SK-N-SH (cell line): ENCODE data around the gene AKT1S1. TPM values are rescaled to one million over a fixed set of nuclear protein-coding genes. Genes with fewer than 3 reads are reported as not detected.

ENCODE experiments used
- CTCF ChIA-PET: fragments of 300-600, 350-600 bp; formaldehyde crosslinking; extraction: SDS; loops from one replicate; lab custom pipeline; 2021; lab: Yijun Ruan, JAX
- POLR2A ChIA-PET: fragments of 350-600 bp; sonication (Branson Sonifier 250); formaldehyde crosslinking; extraction: SDS; loops from one replicate; lab custom pipeline; 2020; ENCODE audit warnings: antibody characterized with exemption, inconsistent platforms; lab: Yijun Ruan, JAX
- DNase-seq: peaks from one replicate; pipeline ENCODE4 v3.0.0; 2012
- H2AFZ ChIP-seq: fragments of 200-600 bp; sonication (generic); 2 replicates; pipeline ENCODE4 v1.8.1; 2016; ENCODE audit warnings: antibody characterized with exemption, mild to moderate bottlenecking, low read depth
- H3F3A ChIP-seq: fragments of 200-600 bp; sonication (generic); replicated peaks from 2 replicates; pipeline ENCODE3; 2016; ENCODE audit warnings: antibody characterized with exemption, mild to moderate bottlenecking; ENCODE audit not compliant: insufficient read depth
- H3K27ac ChIP-seq, 2 experiments: fragments of 200-500 bp in 1 of 2; fragments of 200-600 bp in 1 of 2; sonication (Bioruptor generic) in 1 of 2; sonication (generic), shearing (Covaris generic) in 1 of 2; 2 replicates each; pipeline versions ENCODE4 v1.5.1 to v1.6.1; 2014 to 2016; ENCODE audit warnings: low read depth in 2 of 2, inconsistent platforms in 1 of 2, low read length in 1 of 2, mild to moderate bottlenecking in 1 of 2, mixed read lengths in 1 of 2
- H3K27me3 ChIP-seq: fragments of 200-600 bp; sonication (generic), shearing (Covaris generic); 2 replicates; pipeline ENCODE4 v1.6.1; 2016; ENCODE audit warnings: mixed run types; ENCODE audit not compliant: insufficient read depth
- H3K36me3 ChIP-seq, 2 experiments: fragments of 200-500 bp in 1 of 2; fragments of 200-600 bp in 1 of 2; sonication (Bioruptor generic) in 1 of 2; sonication (generic) in 1 of 2; replicated peaks in 1 of 2; 2 replicates each; pipeline versions ENCODE3 to v1.5.1; 2014 to 2016; ENCODE audit warnings: low read length in 1 of 2, mild to moderate bottlenecking in 1 of 2; ENCODE audit not compliant: insufficient read depth in 2 of 2, control insufficient read depth in 1 of 2
- H3K4me1 ChIP-seq, 2 experiments: fragments of 200-500 bp in 1 of 2; fragments of 200-600 bp in 1 of 2; sonication (Bioruptor generic) in 1 of 2; sonication (generic), shearing (Covaris generic) in 1 of 2; 2 replicates each; pipeline versions ENCODE4 v1.5.1 to v1.6.1; 2014 to 2016; ENCODE audit warnings: low read depth in 1 of 2, low read length in 1 of 2, mixed run types in 1 of 2; ENCODE audit not compliant: insufficient read depth in 2 of 2, control insufficient read depth in 1 of 2
- H3K4me2 ChIP-seq: fragments of 200-600 bp; sonication (generic), shearing (Covaris generic); 2 replicates; pipeline ENCODE4 v1.6.1; 2017; ENCODE audit warnings: mixed run types
- H3K4me3 ChIP-seq, 2 experiments: fragments of 200-500 bp in 1 of 2; fragments of 200-600 bp in 1 of 2; sonication (Bioruptor generic) in 1 of 2; sonication (generic), shearing (Covaris generic) in 1 of 2; 2 replicates each; pipeline versions ENCODE4 v1.5.1 to v1.8.1; 2014 to 2016; ENCODE audit warnings: low read depth in 2 of 2, inconsistent platforms in 1 of 2, low read length in 1 of 2, mild to moderate bottlenecking in 1 of 2, mixed read lengths in 1 of 2, moderate library complexity in 1 of 2
- H3K79me2 ChIP-seq: fragments of 200-600 bp; sonication (generic); 2 replicates; pipeline ENCODE4 v1.8.1; 2017; ENCODE audit warnings: mild to moderate bottlenecking; ENCODE audit not compliant: insufficient read depth
- H3K9ac ChIP-seq: fragments of 200-600 bp; sonication (generic); 2 replicates; pipeline ENCODE4 v1.6.1; 2017; ENCODE audit warnings: mixed run types
- H3K9me2 ChIP-seq: fragments of 200-600 bp; sonication (generic); 2 replicates; pipeline ENCODE4 v1.6.1; 2017; ENCODE audit warnings: mixed run types
- H3K9me3 ChIP-seq: fragments of 200-600 bp; sonication (generic); 2 replicates; pipeline ENCODE4 v1.6.1; 2017; ENCODE audit warnings: mixed run types, mild to moderate bottlenecking, moderate library complexity
- H4K20me1 ChIP-seq: fragments of 200-600 bp; sonication (generic); 2 replicates; pipeline ENCODE4 v1.6.1; 2017; ENCODE audit warnings: mild to moderate bottlenecking, mixed run types; ENCODE audit not compliant: insufficient read depth
- EP300 ChIP-seq, 2 experiments: IDR thresholded peaks; 2 replicates each; pipeline versions ENCODE4 v1.4.0 to v1.6.1; 2012; ENCODE audit warnings: borderline replicate concordance in 1 of 2, low read depth in 1 of 2, low read length in 1 of 2
- FOSL2 ChIP-seq: IDR thresholded peaks from 2 replicates; pipeline ENCODE4 v1.4.0; 2012; ENCODE audit warnings: low read depth, mild to moderate bottlenecking, moderate library complexity, borderline replicate concordance
- JUND ChIP-seq: IDR thresholded peaks from 2 replicates; pipeline ENCODE4 v1.4.0; 2012
- MEF2A ChIP-seq: IDR thresholded peaks from 2 replicates; pipeline ENCODE4 v1.4.0; 2012; ENCODE audit warnings: low read depth, borderline replicate concordance
- MXI1 ChIP-seq: IDR thresholded peaks from 2 replicates; pipeline ENCODE4 v1.6.1; 2012; ENCODE audit warnings: mild to moderate bottlenecking, low read depth, low read length, improper control_type of control experiment
- RAD21 ChIP-seq: IDR thresholded peaks from 2 replicates; pipeline ENCODE4 v1.6.1; 2012; ENCODE audit warnings: mild to moderate bottlenecking, low read length
- RCOR1 ChIP-seq: fragments of 150-350 bp; IDR thresholded peaks from 2 replicates; pipeline ENCODE4 v1.6.1; 2017; ENCODE audit warnings: antibody characterized with exemption, low read length
- RFX5 ChIP-seq: IDR thresholded peaks from 2 replicates; pipeline ENCODE4 v1.6.1; 2012; ENCODE audit warnings: mild to moderate bottlenecking, improper control_type of control experiment, low read length
- RXRA ChIP-seq: IDR thresholded peaks from 2 replicates; pipeline ENCODE4 v1.4.0; 2012; ENCODE audit warnings: low read depth, mild to moderate bottlenecking, borderline replicate concordance
- SMC3 ChIP-seq: IDR thresholded peaks from 2 replicates; pipeline ENCODE4 v1.6.1; 2012; ENCODE audit warnings: low read depth, low read length, improper control_type of control experiment
- TAF1 ChIP-seq: IDR thresholded peaks from 2 replicates; pipeline ENCODE4 v1.6.1; 2012; ENCODE audit warnings: low read depth, mild to moderate bottlenecking, low read length, moderate library complexity, borderline replicate concordance
- TEAD4 ChIP-seq: IDR thresholded peaks from 2 replicates; pipeline ENCODE4 v1.4.0; 2012; ENCODE audit warnings: mild to moderate bottlenecking, borderline replicate concordance; ENCODE audit not compliant: insufficient read depth
- YY1 ChIP-seq: IDR thresholded peaks from 2 replicates; pipeline ENCODE4 v1.4.0; 2012; ENCODE audit warnings: low read depth, mild to moderate bottlenecking
- WGBS: methylation state at CpG from one replicate; pipeline ENCODE4 v1.1.6; 2017; ENCODE audit warnings: low lambda C conversion rate; 5-methylcytosine and 5-hydroxymethylcytosine counted together
- polyA plus RNA-seq, 3 experiments: library from polyadenylated mRNA; depleted of rRNA; stranded (reverse); fragments of >200 nt; gene quantifications; 2 replicates each; pipeline ENCODE4 v1.2.3, GENCODE V29; 2012
- TF ChIP-seq, protein P1 (sequence below): IDR thresholded peaks from 2 replicates; pipeline ENCODE4 v1.4.0; 2012; ENCODE audit warnings: low read depth, borderline replicate concordance
- TF ChIP-seq, protein P2 (sequence below): fragments of 150-350 bp; IDR thresholded peaks from 2 replicates; pipeline ENCODE4 v1.6.1; 2017; ENCODE audit warnings: antibody characterized with exemption, low read length, low read depth, borderline replicate concordance
- TF ChIP-seq, protein P3 (sequence below): IDR thresholded peaks from 2 replicates; pipeline ENCODE4; 2012

Gene AKT1S1
- polyA plus RNA-seq, 1 of the 3 experiments (the other 2 are of a cell fraction): 63.7 TPM

- peaks cover 41 to 56% of the 10 kb centered on the region in 2 experiments for H3K36me3 ChIP-seq
- H4K20me1 ChIP-seq: no peaks in the 10 kb centered on the region
- no peak overlapping the region for H3K9ac ChIP-seq
- no peak for TF ChIP-seq YY1
- TF ChIP-seq RFX5: no peak
- no peak for TF ChIP-seq TAF1
- TF ChIP-seq EP300 (IDR thresholded peaks at IDR 0.05; ENCODE audit: borderline replicate concordance in 1 of 2, low read depth in 1 of 2, low read length in 1 of 2): no peak
- TF ChIP-seq, protein P1, sequence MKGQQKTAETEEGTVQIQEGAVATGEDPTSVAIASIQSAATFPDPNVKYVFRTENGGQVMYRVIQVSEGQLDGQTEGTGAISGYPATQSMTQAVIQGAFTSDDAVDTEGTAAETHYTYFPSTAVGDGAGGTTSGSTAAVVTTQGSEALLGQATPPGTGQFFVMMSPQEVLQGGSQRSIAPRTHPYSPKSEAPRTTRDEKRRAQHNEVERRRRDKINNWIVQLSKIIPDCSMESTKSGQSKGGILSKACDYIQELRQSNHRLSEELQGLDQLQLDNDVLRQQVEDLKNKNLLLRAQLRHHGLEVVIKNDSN: peak; percentile 31; the same call in 1 of the 2 replicates
- TF ChIP-seq RAD21: no peak
- TF ChIP-seq MEF2A: no peak
- no peak for TF ChIP-seq TEAD4
- no peak for TF ChIP-seq RXRA
- no peak for TF ChIP-seq RCOR1
- TF ChIP-seq FOSL2: no peak
- no peak for TF ChIP-seq JUND
- no peak for TF ChIP-seq MXI1
- TF ChIP-seq, protein P2, sequence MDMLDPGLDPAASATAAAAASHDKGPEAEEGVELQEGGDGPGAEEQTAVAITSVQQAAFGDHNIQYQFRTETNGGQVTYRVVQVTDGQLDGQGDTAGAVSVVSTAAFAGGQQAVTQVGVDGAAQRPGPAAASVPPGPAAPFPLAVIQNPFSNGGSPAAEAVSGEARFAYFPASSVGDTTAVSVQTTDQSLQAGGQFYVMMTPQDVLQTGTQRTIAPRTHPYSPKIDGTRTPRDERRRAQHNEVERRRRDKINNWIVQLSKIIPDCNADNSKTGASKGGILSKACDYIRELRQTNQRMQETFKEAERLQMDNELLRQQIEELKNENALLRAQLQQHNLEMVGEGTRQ: no peak
- TF ChIP-seq, protein P3, sequence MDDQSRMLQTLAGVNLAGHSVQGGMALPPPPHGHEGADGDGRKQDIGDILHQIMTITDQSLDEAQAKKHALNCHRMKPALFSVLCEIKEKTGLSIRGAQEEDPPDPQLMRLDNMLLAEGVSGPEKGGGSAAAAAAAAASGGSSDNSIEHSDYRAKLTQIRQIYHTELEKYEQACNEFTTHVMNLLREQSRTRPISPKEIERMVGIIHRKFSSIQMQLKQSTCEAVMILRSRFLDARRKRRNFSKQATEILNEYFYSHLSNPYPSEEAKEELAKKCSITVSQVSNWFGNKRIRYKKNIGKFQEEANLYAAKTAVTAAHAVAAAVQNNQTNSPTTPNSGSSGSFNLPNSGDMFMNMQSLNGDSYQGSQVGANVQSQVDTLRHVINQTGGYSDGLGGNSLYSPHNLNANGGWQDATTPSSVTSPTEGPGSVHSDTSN: peak; percentile 72
- no peak for TF ChIP-seq SMC3
- H2AFZ ChIP-seq: no peak overlapping the region
- CTCF ChIA-PET: interaction anchor here (0.5 to 1.9 kb wide), 2 partner anchors 9 to 201 kb away, joined by 3 to 12 read pairs; no protein-coding TSS in a partner anchor
- no peak overlapping the region for H3K27ac ChIP-seq
- peak; percentile 64 for DNase-seq
- WGBS: 95% methylated on average over 27 of the region's 31 CpGs
- H3F3A ChIP-seq: peaks cover 10% of the 10 kb centered on the region
- H3K9me2 ChIP-seq: no peaks in the 10 kb centered on the region
- peaks cover 19% of the 10 kb centered on the region for H3K79me2 ChIP-seq
- POLR2A ChIA-PET: interaction anchor here (1.6 kb wide), 1 partner anchor 8 kb away, joined by 3 read pairs; no protein-coding TSS in a partner anchor
- no peaks in the 10 kb centered on the region for H3K27me3 ChIP-seq
- H3K4me3 ChIP-seq: no peak overlapping the region
- no peaks in the 10 kb centered on the region for H3K9me3 ChIP-seq
- no peak overlapping the region for H3K4me2 ChIP-seq
- peaks cover 7 to 11% of the 10 kb centered on the region in 2 experiments; a peak in 2 of 4 replicates for H3K4me1 ChIP-seq
Measured at GRCh38 chr19:49881672-49882394, 4.7 kb upstream of the AKT1S1 start.
